Right lobe of liver (tissue), 6 donors: ENCODE data around the gene BCL2. TPM values are rescaled to one million over a fixed set of nuclear protein-coding genes. Genes with fewer than 3 reads are reported as not detected.

ENCODE experiments used
- ATAC-seq, 4 donors: fragments of 200-7000 bp; cut with Tn5 transposase; one replicate each; pipeline ENCODE4 v1.9.1; 2020; ENCODE audit warnings: mild to moderate bottlenecking in 4 of 4, moderate library complexity in 4 of 4
- DNase-seq, 3 donors: peaks; one replicate each; pipeline ENCODE4 v3.0.0-alpha.2; 2020
- H3K27ac ChIP-seq, 3 donors: fragments of 200-600 bp; one replicate each; pipeline ENCODE4 v1.8.0; 2022
- H3K27me3 ChIP-seq, 2 donors: fragments of 200-600 bp; one replicate each; pipeline ENCODE4 v1.8.0; 2022
- H3K36me3 ChIP-seq, 4 donors: fragments of 200-600 bp; sonication (generic) in 1 of 4; one replicate each; pipeline versions ENCODE4 v1.5.1 to v1.8.0; 2017 to 2022; ENCODE audit warnings: control low read depth in 1 of 4
- H3K4me1 ChIP-seq, 4 donors: fragments of 200-600 bp; sonication (generic) in 1 of 4; one replicate each; pipeline versions ENCODE4 v1.5.1 to v1.8.0; 2017 to 2022; ENCODE audit warnings: control low read depth in 1 of 4
- H3K4me3 ChIP-seq, 3 donors: fragments of 200-600 bp; one replicate each; pipeline ENCODE4 v1.8.0; 2022
- H3K9me3 ChIP-seq, 4 donors: fragments of 200-600 bp; sonication (generic) in 1 of 4; one replicate each; pipeline versions ENCODE4 v1.5.1 to v1.8.0; 2017 to 2022; ENCODE audit warnings: control low read depth in 1 of 4
- CTCF ChIP-seq, 4 donors: fragments of 200-600 bp in 3 of 4; fragments of 450-650 bp in 1 of 4; IDR thresholded peaks; one replicate each; pipeline versions ENCODE4 v1.5.1 to v1.8.0; 2016 to 2022; ENCODE audit warnings: antibody characterized with exemption in 4 of 4, mild to moderate bottlenecking in 2 of 4
- POLR2A ChIP-seq: fragments of 450-650 bp; IDR thresholded peaks from one replicate; pipeline ENCODE4 v1.6.1; 2017; ENCODE audit warnings: antibody characterized with exemption, mild to moderate bottlenecking
- WGBS: methylation state at CpG from one replicate; pipeline ENCODE4 v1.1.6; 2018; ENCODE audit warnings: low coverage, low lambda C conversion rate; ENCODE audit not compliant: insufficient coverage; ENCODE audit errors: missing lambda C conversion rate; 5-methylcytosine and 5-hydroxymethylcytosine counted together
- intact Hi-C, 2 donors: fragments of 100-400 bp; cut with DNase I; formaldehyde crosslinking; loops; one replicate each; pipeline versions ENCODE4 v1.11.2 to v1.14.1; 2022
- total RNA-seq, 6 experiments: library from RNA; depleted of rRNA in 2 of 6; stranded (reverse); fragments of >200 nt in 2 of 6; fragmentation: NEBNext Ultra II Directional in 3 of 6; extraction: Animal tissue kit (Norgen Biotek cat#: 25700) in 3 of 6; gene quantifications; one replicate each; pipeline versions ENCODE4 v1.1.0 to v1.2.4, GENCODE V29; 2016 to 2023
- donor health status: DM: no; HTN: yes; CAD: no.
- donor health status: DM: no; HTN: no; CAD: no.
- donor health status: DM: no; HTN: no; CAD: no.
- donor health status: DM: no; HTN: yes; CAD: no.
- donor health status: DM: no; HTN: yes; CAD: no.

BCL2 gene
- total RNA-seq, 6 experiments from 2014 or later = 0.73 to 4.7 (median 2.7) TPM

- no peaks in the 10 kb centered on the region for H3K36me3 ChIP-seq
- no peak for DNase-seq
- H3K27ac ChIP-seq = no peak overlapping the region
- H3K27me3 ChIP-seq = no peaks in the 10 kb centered on the region
- no peak overlapping the region for H3K4me3 ChIP-seq
- no peaks in the 10 kb centered on the region for H3K4me1 ChIP-seq
- intact Hi-C loops = no loop called here
- WGBS = 70% methylated on average over 4 of the region's 4 CpGs
- no peak for TF ChIP-seq POLR2A
- no peak for TF ChIP-seq CTCF (IDR thresholded peaks at IDR 0.05)
- H3K9me3 ChIP-seq = no peaks in the 10 kb centered on the region
- no peak for ATAC-seq
These were observed 48.4 kb downstream of the BCL2 start for GRCh38 chr18:63271148-63271547.

GRCh38 chr18:63267975-63268721 is 51.4 kb downstream of the BCL2 start:
- no peak for ATAC-seq
- no peaks in the 10 kb centered on the region for H3K4me1 ChIP-seq

DNA sequence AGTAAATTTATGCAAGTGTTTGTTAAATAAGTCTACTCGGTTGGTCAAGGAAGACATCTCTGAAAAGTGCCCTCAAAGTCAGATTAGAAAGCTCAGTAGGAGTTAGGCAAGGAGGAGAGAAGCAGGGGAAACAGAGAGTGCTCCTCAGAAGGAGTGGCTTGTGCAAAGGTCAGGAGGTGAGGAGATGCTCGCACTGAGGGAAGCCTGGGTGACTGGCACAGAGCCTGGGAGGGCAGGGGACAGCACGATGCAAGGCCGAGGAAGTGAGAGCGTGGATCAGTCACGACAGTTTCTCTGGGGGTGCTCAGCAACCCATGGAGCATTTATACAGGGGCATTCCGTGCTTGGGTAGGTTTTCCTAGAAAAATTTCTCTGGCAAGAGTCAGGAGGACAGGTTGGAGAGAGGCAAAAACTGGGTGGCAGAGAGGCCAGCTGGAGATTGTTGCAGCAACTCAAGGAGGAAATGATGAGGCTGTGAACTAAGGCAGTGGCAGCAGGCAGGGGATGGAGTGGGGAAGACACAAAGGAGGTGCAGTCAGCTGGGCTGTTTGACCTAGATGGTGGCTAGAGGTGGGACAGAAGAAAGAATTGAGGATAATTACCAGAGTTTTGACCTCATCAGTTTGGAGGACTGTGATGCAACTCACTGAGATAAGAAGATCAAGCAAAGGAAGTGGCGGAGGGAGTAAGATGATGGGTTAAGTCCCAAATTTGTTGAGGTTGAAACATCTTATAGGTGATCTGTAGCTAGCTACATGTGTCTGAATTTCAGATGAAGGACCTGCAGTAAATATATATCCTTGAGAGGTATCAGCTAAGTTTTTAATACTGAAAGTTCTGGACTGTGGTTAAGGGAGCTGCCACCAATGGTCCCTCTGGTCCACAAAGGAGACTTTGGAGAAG is 52.4 kb downstream of the BCL2 start:
- no peaks in the 10 kb centered on the region for H3K27me3 ChIP-seq
- intact Hi-C loops = no loop called here
- no peak overlapping the region for H3K27ac ChIP-seq
- H3K36me3 ChIP-seq = no peaks in the 10 kb centered on the region
- DNase-seq (no peak), ATAC-seq (peak; percentile 30 to 50 (median 35))
- TF ChIP-seq CTCF (IDR thresholded peaks at IDR 0.05) (no peak), POLR2A (no peak)
- H3K4me1 ChIP-seq = no peaks in the 10 kb centered on the region
- WGBS = 64% methylated on average over 7 of the region's 8 CpGs
- H3K9me3 ChIP-seq = no peaks in the 10 kb centered on the region
- no peak overlapping the region for H3K4me3 ChIP-seq

More at GRCh38 chr18:63267975-63268721, 51.4 kb downstream of the BCL2 start:
- 67% methylated on average over 4 of the region's 8 CpGs for WGBS
- intact Hi-C loops = no loop called here
- H3K36me3 ChIP-seq = no peaks in the 10 kb centered on the region
- no peak overlapping the region for H3K27ac ChIP-seq
- no peaks in the 10 kb centered on the region for H3K9me3 ChIP-seq
- TF ChIP-seq CTCF (IDR thresholded peaks at IDR 0.05) (no peak), POLR2A (no peak)
- no peaks in the 10 kb centered on the region for H3K27me3 ChIP-seq
- H3K4me3 ChIP-seq = no peak overlapping the region
- no peak for DNase-seq

GRCh38 chr18:63265326-63265725 is 54.2 kb downstream of the BCL2 start:
- H3K9me3 ChIP-seq = no peaks in the 10 kb centered on the region
- no peaks in the 10 kb centered on the region for H3K36me3 ChIP-seq
- DNase-seq (no peak), ATAC-seq (no peak)
- no peak overlapping the region for H3K27ac ChIP-seq
- intact Hi-C loops = no loop called here
- H3K4me3 ChIP-seq = no peak overlapping the region
- H3K27me3 ChIP-seq = no peaks in the 10 kb centered on the region
- TF ChIP-seq POLR2A (no peak), CTCF (IDR thresholded peaks at IDR 0.05) (no peak)
- H3K4me1 ChIP-seq = no peaks in the 10 kb centered on the region
- 79% methylated on average over 3 of the region's 3 CpGs for WGBS
